IPS DF 6.9 (cell line): ENCODE results near the gene YPEL1.
A peak's percentile ranks its signal among the peaks of the same experiment; 100 is the strongest.

Source experiments
- DNase-seq: peaks from one replicate; pipeline ENCODE4 v3.0.0-alpha.2; 2013; ENCODE audit warnings: low read depth, low spot score
- H3K27ac ChIP-seq: one replicate; pipeline ENCODE4 v1.5.1; 2013; ENCODE audit warnings: low read length, control low read depth
- H3K27me3 ChIP-seq: 2 replicates; pipeline ENCODE4 v1.6.1; 2013; ENCODE audit warnings: mild to moderate bottlenecking, low read length; ENCODE audit not compliant: control insufficient read depth, insufficient read depth
- H3K36me3 ChIP-seq: 2 replicates; pipeline ENCODE4 v1.6.1; 2013; ENCODE audit warnings: low read length; ENCODE audit not compliant: control insufficient read depth, insufficient read depth
- H3K4me1 ChIP-seq: 2 replicates; pipeline ENCODE4 v1.6.1; 2013; ENCODE audit warnings: low read length; ENCODE audit not compliant: control insufficient read depth, insufficient read depth
- H3K4me3 ChIP-seq: 2 replicates; pipeline ENCODE4 v1.5.1; 2013; ENCODE audit warnings: mild to moderate bottlenecking, low read length
- H3K9me3 ChIP-seq: 2 replicates; pipeline ENCODE4 v1.6.1; 2013; ENCODE audit warnings: low read length, inconsistent platforms; ENCODE audit not compliant: control insufficient read depth, insufficient read depth
- WGBS: extraction: QIAGEN DNeasy Blood & Tissue Kit; methylation state at CpG from one replicate; pipeline ENCODE4 v1.1.7; 2013; ENCODE audit warnings: mixed read lengths, missing lambda C conversion rate; ENCODE audit not compliant: insufficient read length, insufficient coverage; 5-methylcytosine and 5-hydroxymethylcytosine counted together

Gene YPEL1, protein sequence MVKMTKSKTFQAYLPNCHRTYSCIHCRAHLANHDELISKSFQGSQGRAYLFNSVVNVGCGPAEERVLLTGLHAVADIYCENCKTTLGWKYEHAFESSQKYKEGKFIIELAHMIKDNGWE

DNA sequence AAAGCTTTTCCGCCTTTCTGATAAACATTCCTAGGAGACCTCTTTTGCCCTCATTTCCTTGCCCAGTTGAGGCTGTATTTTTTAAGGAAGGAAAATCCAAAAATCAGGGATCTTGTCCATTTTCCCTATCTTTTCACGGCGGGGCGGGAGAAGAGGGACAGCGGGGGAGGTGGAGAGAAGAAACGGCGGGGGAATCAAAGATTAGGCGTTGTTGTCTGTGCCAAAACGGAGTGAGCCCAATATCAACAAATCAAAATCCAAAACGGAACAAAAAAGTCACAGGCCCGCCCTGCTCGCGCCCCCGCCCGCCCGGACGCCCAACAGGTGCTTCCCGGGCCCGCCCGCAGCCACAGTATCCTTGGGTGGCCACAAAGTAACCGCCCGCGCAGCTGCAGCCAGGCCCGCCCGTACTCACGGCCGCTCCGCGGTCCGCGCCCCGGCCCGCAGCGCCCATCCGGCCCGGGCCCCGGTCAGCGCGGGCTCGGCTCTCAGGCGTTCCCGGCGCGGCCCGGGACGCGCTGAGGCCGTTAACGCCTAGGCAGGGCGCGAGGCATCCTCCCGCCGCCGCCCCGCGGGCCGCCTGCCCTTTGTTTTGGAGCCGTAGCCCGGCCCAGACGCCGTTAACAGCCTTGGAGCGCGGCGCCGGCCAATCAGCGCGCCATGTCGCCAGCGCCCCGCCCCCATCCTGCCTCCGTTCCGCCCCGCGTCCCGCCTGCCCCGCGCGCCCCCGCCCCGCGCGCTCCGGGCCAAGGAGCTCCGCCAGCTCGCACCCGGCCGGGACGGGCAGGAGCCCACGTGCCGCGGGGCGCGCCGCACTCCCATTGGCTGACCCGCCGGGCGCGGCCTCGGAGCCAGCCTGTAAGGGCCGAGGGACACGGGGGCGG is at the start of gene YPEL1:
YPEL1 (minus strand) TSS at position 595 of the 884 bp plus-strand sequence. CDS start 25,050 bp downstream, outside the sequence.
- peak; percentile 90 for DNase-seq
- no CpG with 5 or more reads among the region's 102 CpGs for WGBS

DNA sequence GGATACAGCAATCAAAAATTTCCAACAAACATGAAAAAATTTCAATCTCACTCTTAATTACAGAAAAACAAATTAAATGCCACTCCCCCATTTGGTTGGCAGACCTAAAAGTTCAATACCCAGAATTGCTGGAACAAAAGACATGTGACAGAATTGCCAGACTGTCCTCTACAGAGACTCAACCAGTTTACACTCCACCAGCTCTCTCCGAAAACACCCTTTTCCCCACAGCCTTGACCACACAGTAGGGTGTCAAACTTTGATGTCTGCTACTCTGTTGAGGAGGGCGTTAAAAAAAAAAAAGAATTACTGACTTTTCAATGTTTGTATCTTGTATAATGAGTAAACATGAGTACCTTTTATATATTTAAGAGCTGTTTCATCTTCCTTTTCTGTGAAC is 44.7 kb upstream of the YPEL1 start:
- Histone ChIP-seq H3K27ac (no peak overlapping the region), H3K9me3 (no peaks in the 10 kb centered on the region), H3K4me1 (no peaks in the 10 kb centered on the region; the same call in 1 of the 2 replicates), H3K36me3 (peaks cover 4% of the 10 kb centered on the region; the same call in 1 of the 2 replicates), H3K27me3 (no peaks in the 10 kb centered on the region), H3K4me3 (no peak overlapping the region)
- no peak for DNase-seq
- WGBS, result no CpG with 5 or more reads among the region's 2 CpGs

More for the DNA sequence above, at the start of gene YPEL1:
- Histone ChIP-seq H3K27me3 (no peaks in the 10 kb centered on the region; the same call in 1 of the 2 replicates), H3K4me1 (peaks cover 5% of the 10 kb centered on the region; the same call in 1 of the 2 replicates), H3K9me3 (no peaks in the 10 kb centered on the region), H3K36me3 (no peaks in the 10 kb centered on the region), H3K27ac (no peak within 1 kb of the TSS), H3K4me3 (peak within 1 kb of the TSS; percentile 80)

DNA sequence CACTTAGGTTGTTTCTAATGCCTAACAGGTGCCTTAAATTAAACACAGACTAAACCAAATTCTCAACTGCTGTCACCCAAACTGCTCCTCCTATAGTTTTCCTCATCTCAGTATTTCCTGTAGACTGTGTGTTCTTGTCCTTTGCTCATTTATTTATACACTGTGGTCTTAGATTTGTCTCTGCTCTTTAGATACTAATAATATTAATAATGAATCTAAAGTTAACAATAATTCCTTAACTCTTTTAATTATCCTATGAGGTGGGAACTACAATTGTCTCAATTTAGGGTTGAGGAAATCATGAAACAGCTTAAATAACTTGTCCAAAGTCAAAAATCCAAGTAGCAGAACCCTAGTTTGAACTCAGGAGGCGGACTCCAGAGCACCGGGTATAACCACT is 43.9 kb upstream of the YPEL1 start:
- Histone ChIP-seq H3K4me3 (no peak overlapping the region), H3K9me3 (no peaks in the 10 kb centered on the region), H3K4me1 (no peaks in the 10 kb centered on the region; the same call in 1 of the 2 replicates), H3K27ac (no peak overlapping the region), H3K27me3 (no peaks in the 10 kb centered on the region), H3K36me3 (peaks cover 4% of the 10 kb centered on the region; the same call in 1 of the 2 replicates)
- no peak for DNase-seq
- no CpG with 5 or more reads among the region's 2 CpGs for WGBS

DNA sequence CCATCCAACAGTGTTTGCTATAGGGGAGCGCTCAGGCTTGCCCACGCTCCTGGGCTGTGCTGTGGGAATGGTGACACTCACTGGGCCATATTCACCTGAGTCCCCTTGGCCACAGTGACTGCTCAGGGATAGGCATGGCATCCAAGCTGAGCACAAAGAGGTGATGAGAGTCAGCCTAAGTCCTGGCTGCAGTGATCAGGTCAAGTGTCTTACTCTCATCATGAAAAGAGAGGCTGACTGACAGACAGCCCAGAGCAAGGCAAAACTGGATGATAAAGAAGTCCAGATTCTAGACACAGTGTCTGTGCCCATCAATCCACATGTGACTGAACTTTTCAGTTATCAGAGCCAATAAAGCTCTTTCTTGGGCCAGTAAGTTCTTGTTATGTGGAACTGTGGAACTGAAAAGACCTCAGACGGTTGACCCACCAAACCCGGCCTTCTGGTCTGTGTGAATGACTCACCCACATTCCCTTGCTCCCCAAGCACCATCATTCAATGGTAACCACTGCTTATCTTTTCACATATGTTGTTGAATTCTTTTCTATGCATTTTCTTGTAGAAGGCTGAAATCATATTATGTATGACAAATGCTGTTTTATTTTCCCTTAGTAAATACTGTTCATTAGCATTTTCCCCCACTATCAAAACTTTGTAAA is 43.2 kb upstream of the YPEL1 start:
- H3K4me3 ChIP-seq, result no peak overlapping the region
- no CpG with 5 or more reads among the region's 4 CpGs for WGBS
- H3K27me3 ChIP-seq, result no peaks in the 10 kb centered on the region
- H3K27ac ChIP-seq, result no peak overlapping the region
- no peaks in the 10 kb centered on the region; the same call in 1 of the 2 replicates for H3K4me1 ChIP-seq
- DNase-seq, result no peak
- no peaks in the 10 kb centered on the region for H3K9me3 ChIP-seq
- peaks cover 4% of the 10 kb centered on the region; the same call in 1 of the 2 replicates for H3K36me3 ChIP-seq

DNA sequence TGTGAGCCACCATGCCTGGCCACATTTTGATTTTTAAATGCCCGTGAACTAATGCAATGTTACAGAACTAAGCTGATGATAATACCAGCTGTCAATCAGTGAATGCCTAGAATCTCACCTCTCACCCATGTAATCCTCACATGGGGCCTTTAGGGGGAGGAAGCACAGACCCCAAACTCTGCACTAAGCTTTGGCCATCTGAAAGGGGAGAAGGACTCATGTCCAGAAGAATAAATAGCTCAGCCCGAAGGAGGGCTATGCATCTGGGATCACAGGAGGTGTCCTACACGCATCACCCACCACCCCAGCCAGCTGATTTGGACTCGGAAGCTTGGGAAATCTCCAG is 36.0 kb upstream of the YPEL1 start:
- WGBS, result no CpG with 5 or more reads among the region's 4 CpGs
- no peak overlapping the region for H3K27ac ChIP-seq
- no peaks in the 10 kb centered on the region for H3K4me1 ChIP-seq
- no peaks in the 10 kb centered on the region for H3K9me3 ChIP-seq
- peaks cover 13% of the 10 kb centered on the region; the same call in 1 of the 2 replicates for H3K36me3 ChIP-seq
- no peak for DNase-seq
- no peaks in the 10 kb centered on the region for H3K27me3 ChIP-seq
- H3K4me3 ChIP-seq, result no peak overlapping the region

DNA sequence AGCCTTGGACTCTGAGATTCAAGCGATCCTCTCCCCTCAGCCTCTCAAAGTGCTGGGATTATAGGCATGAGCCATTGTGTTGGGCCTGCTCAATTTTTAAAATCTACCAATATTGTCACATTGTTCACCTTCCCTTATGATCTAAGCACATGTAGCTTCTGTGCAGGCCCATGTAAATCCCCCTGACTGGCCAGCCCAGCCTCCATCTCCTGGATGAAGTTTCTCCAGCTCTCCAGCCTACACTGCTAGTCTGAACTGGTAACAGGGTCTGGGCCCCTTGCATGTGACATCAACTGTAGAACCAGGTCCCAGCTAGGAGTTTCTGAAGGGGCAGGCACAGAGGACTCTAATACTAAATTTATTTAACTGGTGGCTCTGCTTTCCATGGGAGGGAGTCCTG is 32.8 kb upstream of the YPEL1 start:
- H3K4me1 ChIP-seq, result no peaks in the 10 kb centered on the region
- no peaks in the 10 kb centered on the region for H3K27me3 ChIP-seq
- peaks cover 26% of the 10 kb centered on the region; the same call in 1 of the 2 replicates for H3K36me3 ChIP-seq

DNA sequence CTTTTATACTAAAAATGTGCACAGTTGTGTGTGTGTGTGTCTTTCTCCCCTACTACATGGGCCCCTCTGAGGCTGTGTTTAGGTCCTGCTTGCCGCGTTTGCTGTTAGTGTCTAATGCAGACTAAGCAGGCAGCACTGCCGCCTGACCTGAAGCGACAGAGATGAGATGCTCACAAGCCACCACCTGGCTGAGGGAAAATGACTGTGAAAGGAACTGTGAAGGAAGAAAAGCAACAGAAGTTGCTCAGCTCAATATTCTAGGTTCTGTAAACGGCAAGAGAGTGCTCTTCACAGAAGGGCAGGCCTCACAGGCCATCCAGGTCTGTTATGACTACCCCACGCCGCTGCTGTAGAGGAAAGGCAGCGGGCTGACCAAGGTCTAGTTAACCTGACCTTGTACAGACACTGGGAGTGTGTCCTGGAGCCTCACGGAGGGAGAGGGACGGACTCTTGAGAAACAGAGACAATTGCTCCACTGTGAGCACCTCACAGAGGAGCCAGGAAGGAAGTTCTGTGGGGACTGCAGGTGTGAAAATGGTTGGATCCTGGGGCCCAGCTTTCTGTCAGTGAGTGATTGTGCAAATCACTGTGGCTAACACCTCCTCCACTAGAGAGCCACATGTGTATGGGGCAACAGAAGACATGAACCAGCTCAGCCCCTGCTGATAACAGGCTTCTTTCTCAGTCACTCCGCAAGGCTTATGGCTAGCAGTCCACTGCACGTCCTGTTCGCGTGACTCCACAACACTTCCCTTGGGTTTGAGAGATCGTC is 31.3 kb upstream of the YPEL1 start:
- Histone ChIP-seq H3K9me3 (no peaks in the 10 kb centered on the region), H3K27ac (no peak overlapping the region), H3K36me3 (peaks cover 19% of the 10 kb centered on the region; the same call in 1 of the 2 replicates), H3K4me3 (no peak overlapping the region), H3K4me1 (no peaks in the 10 kb centered on the region), H3K27me3 (no peaks in the 10 kb centered on the region)
- WGBS, result no CpG with 5 or more reads among the region's 15 CpGs
- no peak for DNase-seq

More for the DNA sequence above, 32.8 kb upstream of the YPEL1 start:
- Histone ChIP-seq H3K4me3 (no peak overlapping the region), H3K27ac (no peak overlapping the region), H3K9me3 (no peaks in the 10 kb centered on the region)
- DNase-seq, result no peak
- WGBS, result no CpG with 5 or more reads among the region's 1 CpG

DNA sequence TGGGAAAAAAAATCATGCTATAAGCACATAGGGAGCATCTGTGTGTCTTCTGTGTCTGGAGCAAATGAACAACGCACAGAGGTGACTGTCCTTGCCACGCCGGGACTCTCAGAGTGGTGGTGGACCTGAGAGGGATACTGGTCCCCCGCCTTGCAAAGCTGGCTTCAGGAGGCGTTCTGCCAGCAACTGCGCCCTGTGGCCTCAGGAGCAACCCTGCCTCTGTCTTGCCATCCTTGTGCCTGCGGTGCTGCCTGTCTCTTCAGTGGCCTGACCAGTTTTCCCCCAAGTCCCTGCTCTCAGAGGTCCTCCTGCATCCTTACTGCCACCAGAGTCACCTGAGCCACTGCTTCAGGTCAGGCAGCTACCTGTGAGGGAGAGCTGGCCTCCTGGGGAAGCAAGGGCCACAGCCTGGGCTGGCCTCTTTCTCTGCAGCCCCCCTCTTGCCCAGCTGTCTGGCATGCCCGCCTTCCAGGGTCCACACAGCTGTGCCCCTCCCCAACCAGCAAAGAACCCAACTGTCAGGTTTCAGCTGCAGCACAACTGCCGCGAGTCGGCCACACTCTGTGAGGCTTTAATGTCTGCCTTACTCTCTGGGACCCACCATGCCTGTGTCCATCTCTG is 30.4 kb upstream of the YPEL1 start:
- no CpG with 5 or more reads among the region's 11 CpGs for WGBS
- H3K27me3 ChIP-seq, result no peaks in the 10 kb centered on the region
- H3K4me1 ChIP-seq, result no peaks in the 10 kb centered on the region
- DNase-seq, result no peak
- H3K27ac ChIP-seq, result no peak overlapping the region
- H3K36me3 ChIP-seq, result peaks cover 15% of the 10 kb centered on the region; the same call in 1 of the 2 replicates
- H3K9me3 ChIP-seq, result no peaks in the 10 kb centered on the region
- H3K4me3 ChIP-seq, result no peak overlapping the region

DNA sequence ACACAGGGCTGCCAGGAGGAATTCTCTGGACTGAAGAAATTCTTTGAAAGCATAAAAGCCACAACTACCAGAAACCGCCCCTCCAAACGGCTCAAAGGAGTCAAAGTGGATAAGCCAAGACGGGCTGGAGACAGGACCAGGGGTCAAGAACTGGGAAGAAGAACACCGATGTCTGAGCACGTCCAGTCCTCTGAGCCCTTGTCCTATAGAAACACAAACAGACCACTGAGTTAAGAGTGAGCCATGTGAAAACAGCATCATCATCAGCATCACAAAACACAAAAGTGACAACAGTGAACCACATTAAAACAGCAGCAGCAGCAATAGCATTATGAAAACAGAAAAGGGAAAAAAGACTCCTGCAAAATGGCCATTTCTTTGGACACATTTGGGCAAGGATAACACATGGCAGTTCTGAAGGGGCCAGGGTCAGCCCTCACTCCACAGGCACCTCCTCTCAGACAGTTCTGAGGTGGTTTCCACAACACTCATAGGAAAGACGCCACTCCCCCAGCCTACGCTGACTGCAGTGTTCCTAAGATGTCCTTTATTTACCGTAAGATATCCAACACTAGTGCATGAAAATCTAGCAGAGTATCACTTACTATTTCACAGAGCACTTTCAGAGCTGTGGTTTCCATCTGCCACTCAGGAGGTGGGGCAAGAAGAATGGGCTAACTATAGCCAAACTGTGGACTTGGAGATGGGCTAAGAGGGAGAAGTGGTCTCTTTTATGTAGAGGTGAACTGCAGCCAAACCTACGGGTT is 28.6 kb upstream of the YPEL1 start:
- H3K36me3 ChIP-seq, result peaks cover 15% of the 10 kb centered on the region; the same call in 1 of the 2 replicates
- H3K27ac ChIP-seq, result no peak overlapping the region
- no peaks in the 10 kb centered on the region for H3K4me1 ChIP-seq
- H3K9me3 ChIP-seq, result no peaks in the 10 kb centered on the region
- no CpG with 5 or more reads among the region's 9 CpGs for WGBS
- H3K27me3 ChIP-seq, result no peaks in the 10 kb centered on the region
- DNase-seq, result no peak
- H3K4me3 ChIP-seq, result no peak overlapping the region
